MM.1S (cell line): ENCODE measurements around the gene CCNT2.
"Not testable (repeated sequence)": the region's sequence is repeated elsewhere in the genome, so short reads cannot be mapped to it uniquely, and the experiment has no call there.

Experiments used
- DNase-seq: peaks from one replicate; pipeline ENCODE4 v3.0.0-alpha.2; 2015
- H2AFZ ChIP-seq: fragments of 300-600 bp; sonication (generic); 2 replicates; pipeline ENCODE4 v1.6.0; 2016; ENCODE audit warnings: antibody characterized with exemption, low read length
- H3F3A ChIP-seq: fragments of 300-600 bp; sonication (generic); 2 replicates; pipeline ENCODE4 v1.6.1; 2016; ENCODE audit warnings: mild to moderate bottlenecking, antibody characterized with exemption, low read length, moderate library complexity, mixed read lengths; ENCODE audit not compliant: insufficient read depth
- H3K27ac ChIP-seq: fragments of 300-600 bp; sonication (generic); 2 replicates; pipeline ENCODE4 v1.5.1; 2016; ENCODE audit warnings: mild to moderate bottlenecking, low read length
- H3K27me3 ChIP-seq: fragments of 300-600 bp; sonication (generic); replicated peaks from 2 replicates; pipeline ENCODE4 v1.6.0; 2016; ENCODE audit warnings: low read length; ENCODE audit not compliant: insufficient read depth
- H3K36me3 ChIP-seq: fragments of 300-600 bp; sonication (generic); replicated peaks from 2 replicates; pipeline ENCODE4 v1.6.1; 2016; ENCODE audit warnings: mild to moderate bottlenecking, low read length, mixed read lengths; ENCODE audit not compliant: insufficient read depth
- H3K4me1 ChIP-seq: fragments of 300-600 bp; sonication (generic); 2 replicates; pipeline ENCODE4 v1.6.1; 2016; ENCODE audit warnings: low read length, mixed read lengths
- H3K4me2 ChIP-seq: fragments of 300-600 bp; sonication (generic); 2 replicates; pipeline ENCODE4 v1.6.0; 2016; ENCODE audit warnings: low read depth, low read length
- H3K4me3 ChIP-seq: fragments of 300-600 bp; sonication (generic); 2 replicates; pipeline ENCODE4 v1.5.1; 2016; ENCODE audit warnings: low read length, mixed read lengths
- H3K79me2 ChIP-seq: fragments of 300-600 bp; sonication (generic); 2 replicates; pipeline ENCODE4 v1.6.1; 2016; ENCODE audit warnings: mixed run types, low read length, mixed read lengths
- H3K9ac ChIP-seq: fragments of 300-600 bp; sonication (generic); 2 replicates; pipeline ENCODE4 v1.6.1; 2016; ENCODE audit warnings: low read length, mixed read lengths
- H3K9me2 ChIP-seq: fragments of 300-600 bp; sonication (generic); replicated peaks from 2 replicates; pipeline ENCODE4 v1.6.1; 2016; ENCODE audit warnings: mild to moderate bottlenecking, low read length, mixed read lengths; ENCODE audit not compliant: insufficient read depth
- H3K9me3 ChIP-seq: fragments of 300-600 bp; sonication (generic); replicated peaks from 2 replicates; pipeline ENCODE4 v1.6.1; 2016; ENCODE audit warnings: mild to moderate bottlenecking, low read length, mixed read lengths; ENCODE audit not compliant: insufficient read depth
- H4K20me1 ChIP-seq: fragments of 300-600 bp; sonication (generic); 2 replicates; pipeline ENCODE4 v1.6.1; 2016; ENCODE audit warnings: mild to moderate bottlenecking, low read length, moderate library complexity, mixed read lengths; ENCODE audit not compliant: insufficient read depth
- EZH2 ChIP-seq: fragments of 300-600 bp; sonication (generic); optimal IDR thresholded peaks from 2 replicates; pipeline ENCODE3; 2017; ENCODE audit warnings: low read depth, mild to moderate bottlenecking, antibody characterized with exemption, low read length, mixed read lengths
- EZH2phosphoT487 ChIP-seq: fragments of 300-600 bp; sonication (generic); IDR thresholded peaks from 2 replicates; pipeline ENCODE4 v1.6.1; 2018; ENCODE audit warnings: antibody characterized with exemption, low read length
- TF ChIP-seq, protein P1 (sequence below): fragments of 300-600 bp; sonication (generic); IDR thresholded peaks from 2 replicates; pipeline ENCODE4 v1.5.1; 2016; ENCODE audit warnings: antibody characterized with exemption, low read length, mixed read lengths

The CCNT2 gene

DNA sequence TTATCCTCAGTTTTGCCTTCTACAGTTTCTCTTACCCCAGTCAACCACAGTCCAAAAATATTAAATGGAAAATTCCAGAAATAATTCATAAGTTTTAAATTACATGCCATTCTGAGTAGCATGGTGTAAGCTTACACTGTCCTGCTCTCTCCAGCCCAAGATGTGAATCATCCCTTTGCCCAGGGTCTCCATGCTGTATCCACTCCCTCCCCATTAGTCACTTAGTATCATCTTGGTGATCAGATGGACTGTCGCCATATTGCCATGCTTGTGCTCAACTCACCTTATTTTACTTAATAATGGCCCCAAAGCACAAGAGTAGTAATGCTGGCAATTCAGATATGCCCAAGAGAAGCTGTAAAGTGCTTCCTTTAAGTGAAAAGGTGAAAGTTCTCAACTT is 18.5 kb upstream of the CCNT2 start:
- Histone ChIP-seq H3K79me2 (no peaks in the 10 kb centered on the region), H3K4me2 (no peak overlapping the region), H4K20me1 (no peaks in the 10 kb centered on the region), H2AFZ (no peak overlapping the region), H3K9ac (no peak overlapping the region), H3K4me3 (no peak overlapping the region), H3K9me3 (no peaks in the 10 kb centered on the region), H3K36me3 (no peaks in the 10 kb centered on the region), H3K9me2 (no peaks in the 10 kb centered on the region), H3K27ac (no peak overlapping the region), H3K4me1 (no peaks in the 10 kb centered on the region), H3K27me3 (no peaks in the 10 kb centered on the region), H3F3A (no peaks in the 10 kb centered on the region)
- TF ChIP-seq, protein P1, sequence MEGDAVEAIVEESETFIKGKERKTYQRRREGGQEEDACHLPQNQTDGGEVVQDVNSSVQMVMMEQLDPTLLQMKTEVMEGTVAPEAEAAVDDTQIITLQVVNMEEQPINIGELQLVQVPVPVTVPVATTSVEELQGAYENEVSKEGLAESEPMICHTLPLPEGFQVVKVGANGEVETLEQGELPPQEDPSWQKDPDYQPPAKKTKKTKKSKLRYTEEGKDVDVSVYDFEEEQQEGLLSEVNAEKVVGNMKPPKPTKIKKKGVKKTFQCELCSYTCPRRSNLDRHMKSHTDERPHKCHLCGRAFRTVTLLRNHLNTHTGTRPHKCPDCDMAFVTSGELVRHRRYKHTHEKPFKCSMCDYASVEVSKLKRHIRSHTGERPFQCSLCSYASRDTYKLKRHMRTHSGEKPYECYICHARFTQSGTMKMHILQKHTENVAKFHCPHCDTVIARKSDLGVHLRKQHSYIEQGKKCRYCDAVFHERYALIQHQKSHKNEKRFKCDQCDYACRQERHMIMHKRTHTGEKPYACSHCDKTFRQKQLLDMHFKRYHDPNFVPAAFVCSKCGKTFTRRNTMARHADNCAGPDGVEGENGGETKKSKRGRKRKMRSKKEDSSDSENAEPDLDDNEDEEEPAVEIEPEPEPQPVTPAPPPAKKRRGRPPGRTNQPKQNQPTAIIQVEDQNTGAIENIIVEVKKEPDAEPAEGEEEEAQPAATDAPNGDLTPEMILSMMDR: no peak
- TF ChIP-seq EZH2phosphoT487 (no peak), EZH2 (no peak)
- no peak for DNase-seq

DNA sequence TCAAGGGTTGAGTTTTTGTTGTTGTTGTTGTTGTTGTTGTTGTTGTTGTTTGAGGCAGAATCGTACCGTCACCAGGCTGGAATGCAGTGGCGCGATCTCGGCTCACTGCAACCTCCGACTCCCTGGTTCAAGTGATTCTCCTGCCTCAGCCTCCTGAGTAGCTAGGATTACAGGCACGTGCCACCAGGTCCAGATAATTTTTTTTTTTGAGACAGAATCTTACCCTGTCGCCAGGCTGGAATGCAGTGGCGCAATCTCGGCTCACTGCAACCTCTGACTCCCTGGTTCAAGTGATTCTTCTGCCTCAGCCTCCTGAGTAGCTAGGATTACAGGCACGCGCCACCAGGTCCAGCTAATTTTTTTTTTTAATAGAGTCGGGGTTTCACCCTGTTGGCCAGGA is 14.9 kb upstream of the CCNT2 start:
- not testable (repeated sequence) for H3K36me3 ChIP-seq, H3K9me3 ChIP-seq, H4K20me1 ChIP-seq, H3K79me2 ChIP-seq, DNase-seq, H3K4me3 ChIP-seq, H3K27me3 ChIP-seq, H3F3A ChIP-seq, H3K27ac ChIP-seq, H3K9ac ChIP-seq, H2AFZ ChIP-seq, H3K4me2 ChIP-seq, H3K9me2 ChIP-seq, H3K4me1 ChIP-seq

- no peak overlapping the region for H3K9ac ChIP-seq
- H3F3A ChIP-seq: no peaks in the 10 kb centered on the region
- H3K79me2 ChIP-seq: no peaks in the 10 kb centered on the region
- H2AFZ ChIP-seq: no peak overlapping the region
- no peaks in the 10 kb centered on the region for H4K20me1 ChIP-seq
- no peak overlapping the region for H3K4me2 ChIP-seq
- H3K27me3 ChIP-seq: no peaks in the 10 kb centered on the region
- DNase-seq: no peak
- H3K4me3 ChIP-seq: no peak overlapping the region
- H3K36me3 ChIP-seq: no peaks in the 10 kb centered on the region
- no peak for TF ChIP-seq EZH2
- TF ChIP-seq, protein P1: no peak
- no peak for TF ChIP-seq EZH2phosphoT487
- H3K27ac ChIP-seq: no peak overlapping the region
- no peaks in the 10 kb centered on the region for H3K9me2 ChIP-seq
- no peaks in the 10 kb centered on the region for H3K4me1 ChIP-seq
- H3K9me3 ChIP-seq: no peaks in the 10 kb centered on the region
Measured at GRCh38 chr2:134905168-134905567, 13.5 kb upstream of the CCNT2 start.

DNA sequence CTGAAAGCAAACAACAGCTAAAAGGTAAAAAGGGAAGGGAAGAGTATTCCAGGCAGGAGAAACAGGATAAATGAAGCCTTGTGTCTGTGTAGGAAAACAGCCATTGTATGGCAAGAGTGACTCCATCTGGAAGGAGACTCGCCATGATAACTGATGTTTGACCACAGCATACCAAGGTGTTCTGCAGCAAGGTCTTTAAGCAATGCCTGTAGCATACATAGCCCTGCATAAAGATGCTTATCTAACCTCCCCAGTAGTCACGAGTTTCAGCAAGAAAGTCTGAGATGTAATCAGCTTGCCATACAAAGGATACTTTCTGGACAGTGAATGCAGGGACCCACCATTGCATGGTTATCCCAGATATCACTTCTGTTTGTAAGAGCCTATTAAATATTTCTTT is 11.9 kb upstream of the CCNT2 start:
- TF ChIP-seq EZH2phosphoT487 (no peak), EZH2 (no peak)
- TF ChIP-seq, protein P1: no peak
- Histone ChIP-seq H3K4me2 (no peak overlapping the region), H3K27me3 (no peaks in the 10 kb centered on the region), H3K9me2 (no peaks in the 10 kb centered on the region), H3K9me3 (no peaks in the 10 kb centered on the region), H3K79me2 (no peaks in the 10 kb centered on the region), H3K4me3 (no peak overlapping the region), H3F3A (no peaks in the 10 kb centered on the region), H3K4me1 (no peaks in the 10 kb centered on the region), H3K27ac (no peak overlapping the region), H4K20me1 (no peaks in the 10 kb centered on the region), H3K9ac (no peak overlapping the region), H2AFZ (no peak overlapping the region), H3K36me3 (no peaks in the 10 kb centered on the region)
- no peak for DNase-seq

- H3K9me3 ChIP-seq, H3K4me2 ChIP-seq, H3K9ac ChIP-seq, H3F3A ChIP-seq, H3K27me3 ChIP-seq, H3K36me3 ChIP-seq, DNase-seq, H3K4me3 ChIP-seq, H3K27ac ChIP-seq, H3K79me2 ChIP-seq, H3K9me2 ChIP-seq, H4K20me1 ChIP-seq, H2AFZ ChIP-seq, H3K4me1 ChIP-seq: not testable (repeated sequence)
Measured at GRCh38 chr2:134907441-134908116, 11.0 kb upstream of the CCNT2 start.
